Panc1 (cell line): ENCODE results near the gene NDOR1.

ENCODE experiments used
- CTCF ChIP-seq: fragments of 450-650 bp; IDR thresholded peaks from 2 replicates; pipeline ENCODE4 v1.5.1; 2017; ENCODE audit warnings: mild to moderate bottlenecking
- POLR2AphosphoS5 ChIP-seq: IDR thresholded peaks from 2 replicates; pipeline ENCODE4 v1.6.1; 2012; ENCODE audit warnings: mild to moderate bottlenecking, low read depth, low read length, moderate library complexity
- REST ChIP-seq, 2 experiments: IDR thresholded peaks; 2 replicates each; pipeline ENCODE4 v1.6.1; 2011 to 2012; ENCODE audit warnings: low read depth in 2 of 2, control low read depth in 1 of 2, low read length in 1 of 2, mild to moderate bottlenecking in 1 of 2, moderate library complexity in 1 of 2; ENCODE audit not compliant: insufficient read depth in 1 of 2

GRCh38 chr9:137195525-137196220, 9.8 kb upstream of the NDOR1 start:
- TF ChIP-seq CTCF (no peak), POLR2AphosphoS5 (no peak), REST (IDR thresholded peaks at IDR 0.05; ENCODE audit: insufficient read depth in 1 of 2, low read depth in 2 of 2, low read length in 1 of 2) (no peak)
